ENCODE results near the gene SKIC8. TPM values are rescaled to one million over a fixed set of nuclear protein-coding genes. Genes with fewer than 3 reads are reported as not detected.

Gene SKIC8
- total RNA-seq, 4 donors from 2014 or later = 55.2 to 62.2 (median 59.4) TPM

DNA sequence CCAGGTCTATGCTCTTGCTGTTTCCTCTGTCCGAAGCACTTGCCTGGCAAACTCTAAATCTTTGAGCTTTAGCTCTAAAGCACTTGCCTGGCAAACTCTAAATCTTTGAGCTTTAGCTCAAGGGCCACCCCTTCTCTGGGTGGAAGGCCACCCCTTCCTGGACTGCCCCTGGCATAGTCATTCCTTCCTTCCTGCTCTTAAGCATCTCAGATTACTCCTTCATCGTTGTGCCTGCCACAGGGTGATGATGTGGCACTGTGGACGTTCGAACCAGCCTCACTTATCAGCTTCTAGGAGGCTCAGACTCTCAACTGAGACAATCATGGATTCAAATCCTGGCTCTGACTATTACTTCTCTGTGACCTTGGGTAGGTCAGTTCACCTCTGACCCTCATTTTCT lies 30.2 kb upstream of the SKIC8 start:
- WGBS, 2 donors = 49 to 57% methylated on average over 4 of the region's 4 CpGs
- intact Hi-C loops (cut with DNase I; ENCODE audit: low total_unique reads) = no loop called here
- DNase-seq (ENCODE audit: low spot score in 2 of 2) = no peak
- no peak overlapping the region for H3K4me3 ChIP-seq (ENCODE audit: low read depth, poor library complexity, severe bottlenecking)
- TF ChIP-seq, protein P1, sequence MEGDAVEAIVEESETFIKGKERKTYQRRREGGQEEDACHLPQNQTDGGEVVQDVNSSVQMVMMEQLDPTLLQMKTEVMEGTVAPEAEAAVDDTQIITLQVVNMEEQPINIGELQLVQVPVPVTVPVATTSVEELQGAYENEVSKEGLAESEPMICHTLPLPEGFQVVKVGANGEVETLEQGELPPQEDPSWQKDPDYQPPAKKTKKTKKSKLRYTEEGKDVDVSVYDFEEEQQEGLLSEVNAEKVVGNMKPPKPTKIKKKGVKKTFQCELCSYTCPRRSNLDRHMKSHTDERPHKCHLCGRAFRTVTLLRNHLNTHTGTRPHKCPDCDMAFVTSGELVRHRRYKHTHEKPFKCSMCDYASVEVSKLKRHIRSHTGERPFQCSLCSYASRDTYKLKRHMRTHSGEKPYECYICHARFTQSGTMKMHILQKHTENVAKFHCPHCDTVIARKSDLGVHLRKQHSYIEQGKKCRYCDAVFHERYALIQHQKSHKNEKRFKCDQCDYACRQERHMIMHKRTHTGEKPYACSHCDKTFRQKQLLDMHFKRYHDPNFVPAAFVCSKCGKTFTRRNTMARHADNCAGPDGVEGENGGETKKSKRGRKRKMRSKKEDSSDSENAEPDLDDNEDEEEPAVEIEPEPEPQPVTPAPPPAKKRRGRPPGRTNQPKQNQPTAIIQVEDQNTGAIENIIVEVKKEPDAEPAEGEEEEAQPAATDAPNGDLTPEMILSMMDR (IDR thresholded peaks at IDR 0.05) = no peak
- TF ChIP-seq POLR2A (IDR thresholded peaks at IDR 0.05) = no peak

DNA sequence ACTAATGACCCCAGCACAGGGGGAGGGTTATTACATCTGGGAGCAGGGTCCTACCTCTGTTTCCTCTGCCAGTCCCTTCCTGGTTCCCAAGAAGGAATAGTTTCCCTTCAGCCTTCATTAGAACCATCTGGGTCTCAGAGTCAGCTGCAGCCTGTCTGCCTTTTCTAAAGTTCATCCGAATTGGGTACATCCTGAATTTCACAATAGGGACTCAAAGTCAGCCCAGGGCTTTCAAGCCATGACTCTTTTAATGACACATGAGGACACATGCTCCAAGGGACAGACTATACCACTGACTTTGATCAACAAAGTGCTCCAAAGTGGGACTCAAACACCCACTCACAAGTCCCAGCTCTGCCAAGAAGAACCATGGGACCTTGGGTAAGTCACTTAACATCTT lies 28.1 kb upstream of the SKIC8 start:
- peak in 1 of 2 donors; percentile 47 for DNase-seq (ENCODE audit: low spot score in 2 of 2)
- 38 to 59% methylated on average over 1 of the region's 1 CpG for WGBS, 2 donors
- intact Hi-C loops (cut with DNase I; ENCODE audit: low total_unique reads) = no loop called here
- TF ChIP-seq, protein P1 (IDR thresholded peaks at IDR 0.05) = no peak
- no peak for TF ChIP-seq POLR2A (IDR thresholded peaks at IDR 0.05)
- no peak overlapping the region for H3K4me3 ChIP-seq (ENCODE audit: low read depth, poor library complexity, severe bottlenecking)

DNA sequence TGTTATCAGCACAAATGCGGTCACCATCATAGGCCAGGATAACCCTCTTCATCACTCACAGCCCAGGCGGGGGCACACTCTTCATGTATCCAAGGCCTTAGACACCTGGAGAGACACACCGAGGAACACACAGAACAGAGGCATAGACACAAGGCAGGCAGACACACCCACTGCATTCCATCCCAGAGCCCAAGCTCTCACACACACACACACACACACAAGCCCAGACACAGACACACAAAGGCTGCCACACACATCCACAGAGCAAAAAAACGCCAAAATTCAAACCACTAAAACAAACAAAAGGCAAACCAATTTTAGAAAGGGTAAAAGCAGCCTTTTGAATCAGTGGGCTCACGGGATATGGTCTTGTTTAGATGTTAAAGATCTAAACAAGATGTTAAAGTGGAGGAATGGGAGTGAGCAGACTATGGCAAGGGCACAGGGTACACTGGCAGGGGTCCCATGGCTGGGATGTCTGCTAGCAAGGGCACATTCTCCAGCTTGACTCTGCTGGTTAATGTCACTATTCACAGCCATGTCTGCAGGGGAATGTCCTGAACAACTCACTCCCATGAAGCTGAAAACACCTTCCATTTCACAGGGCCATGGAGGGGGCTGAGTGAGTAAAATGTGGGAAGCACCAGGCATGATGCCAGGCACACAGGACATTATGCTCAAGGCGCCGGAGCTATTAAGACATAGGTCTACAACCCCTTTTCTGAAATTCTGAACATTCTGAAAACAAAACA lies 25.9 kb upstream of the SKIC8 start:
- intact Hi-C loops (cut with DNase I; ENCODE audit: low total_unique reads) = no loop called here
- DNase-seq (ENCODE audit: low spot score in 2 of 2) = no peak
- no peak for TF ChIP-seq POLR2A (IDR thresholded peaks at IDR 0.05)
- TF ChIP-seq, protein P1 (IDR thresholded peaks at IDR 0.05) = no peak
- no peak overlapping the region for H3K4me3 ChIP-seq (ENCODE audit: low read depth, poor library complexity, severe bottlenecking)
- 57 to 66% methylated on average over 7 of the region's 7 CpGs for WGBS, 2 donors

DNA sequence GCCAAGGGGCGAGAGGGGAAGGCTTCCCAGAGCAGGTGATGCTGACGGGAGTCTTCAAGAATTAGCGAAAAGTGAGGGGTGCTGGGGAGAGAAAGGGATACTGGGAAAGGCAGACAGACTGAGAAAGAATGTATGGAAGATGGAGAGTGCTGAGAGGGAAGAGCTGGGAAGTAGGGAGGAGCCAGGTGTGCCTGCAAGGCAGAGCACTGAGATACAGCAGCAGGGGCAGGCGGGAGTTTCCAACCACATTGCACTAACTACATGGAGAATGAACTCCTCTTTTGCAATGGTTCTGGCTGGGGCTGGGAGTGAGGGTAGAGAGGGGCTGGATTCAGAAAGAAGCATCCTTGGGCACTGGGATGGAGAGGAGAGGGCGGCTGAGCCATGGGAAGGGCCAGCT lies 24.7 kb upstream of the SKIC8 start:
- 95 to 96% methylated on average over 5 of the region's 5 CpGs for WGBS, 2 donors
- intact Hi-C loops (cut with DNase I; ENCODE audit: low total_unique reads) = no loop called here
- DNase-seq (ENCODE audit: low spot score in 2 of 2) = no peak
- H3K4me3 ChIP-seq (ENCODE audit: low read depth, poor library complexity, severe bottlenecking) = no peak overlapping the region
- TF ChIP-seq, protein P1 (IDR thresholded peaks at IDR 0.05) = no peak
- TF ChIP-seq POLR2A (IDR thresholded peaks at IDR 0.05) = no peak

DNA sequence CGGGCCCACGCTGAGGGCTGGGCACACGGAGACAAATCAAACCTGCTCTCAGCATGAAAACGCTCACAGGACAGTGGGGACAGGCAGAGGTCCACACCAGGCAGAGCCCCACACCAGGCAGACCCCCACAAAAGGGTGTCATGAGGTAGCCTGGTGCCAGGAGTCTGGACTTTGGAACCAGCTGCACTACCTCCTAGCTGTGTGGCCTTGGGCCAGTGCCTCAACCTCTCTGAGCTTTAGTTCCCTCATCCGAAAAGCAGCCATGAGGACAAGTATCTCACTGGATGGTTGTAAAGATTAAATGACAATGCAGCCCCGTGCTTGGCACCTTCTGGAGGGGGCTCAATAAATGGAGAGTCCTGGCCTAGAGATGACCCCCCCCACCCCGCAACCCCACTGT lies 24.3 kb upstream of the SKIC8 start:
- 86 to 90% methylated on average over 7 of the region's 7 CpGs for WGBS, 2 donors
- intact Hi-C loops (cut with DNase I; ENCODE audit: low total_unique reads) = no loop called here
- H3K4me3 ChIP-seq (ENCODE audit: low read depth, poor library complexity, severe bottlenecking) = no peak overlapping the region
- TF ChIP-seq, protein P1 (IDR thresholded peaks at IDR 0.05) = no peak
- no peak for TF ChIP-seq POLR2A (IDR thresholded peaks at IDR 0.05)
- no peak for DNase-seq (ENCODE audit: low spot score in 2 of 2)
